Thymus (tissue), 14 donors: ENCODE results near the gene LMX1B. TPM values are rescaled to one million over a fixed set of nuclear protein-coding genes. Genes with fewer than 3 reads are reported as not detected.
A peak's percentile ranks its signal among the peaks of the same experiment; 100 is the strongest.
"Not testable (repeated sequence)": the region's sequence is repeated elsewhere in the genome, so short reads cannot be mapped to it uniquely, and the experiment has no call there.

ENCODE experiments used
- DNase-seq, 9 donors: peaks; one replicate each; pipeline ENCODE4 v3.0.0-alpha.2; 2013; ENCODE audit warnings: low spot score in 9 of 9, low read depth in 6 of 9, missing footprints in 1 of 9
- H3K27ac ChIP-seq, 2 donors: one replicate each; pipeline ENCODE4 v1.5.1; 2013; ENCODE audit warnings: control low read depth in 1 of 2, low read depth in 1 of 2, low read length in 1 of 2, mild to moderate bottlenecking in 1 of 2, moderate library complexity in 1 of 2
- H3K27me3 ChIP-seq, 2 donors: one replicate each; pipeline ENCODE4 v1.5.1; 2013; ENCODE audit warnings: low read length in 1 of 2; ENCODE audit not compliant: control insufficient read depth in 2 of 2, insufficient read depth in 1 of 2
- H3K36me3 ChIP-seq, 2 donors: one replicate each; pipeline ENCODE4 v1.5.1; 2013; ENCODE audit warnings: low read length in 1 of 2, mild to moderate bottlenecking in 1 of 2, moderate library complexity in 1 of 2; ENCODE audit not compliant: control insufficient read depth in 2 of 2, insufficient read depth in 2 of 2
- H3K4me1 ChIP-seq, 2 donors: one replicate each; pipeline ENCODE4 v1.5.1; 2013; ENCODE audit warnings: low read length in 2 of 2; ENCODE audit not compliant: control insufficient read depth in 2 of 2, insufficient read depth in 2 of 2
- H3K4me3 ChIP-seq, 2 donors: one replicate each; pipeline ENCODE4 v1.5.1; 2013; ENCODE audit warnings: low read length in 2 of 2, control low read depth in 1 of 2, mild to moderate bottlenecking in 1 of 2
- H3K9me3 ChIP-seq, 2 donors: one replicate each; pipeline ENCODE4 v1.5.1; 2013; ENCODE audit warnings: low read length in 1 of 2, mild to moderate bottlenecking in 1 of 2; ENCODE audit not compliant: control insufficient read depth in 2 of 2, insufficient read depth in 1 of 2
- WGBS: extraction: QIAGEN DNeasy Blood & Tissue Kit; methylation state at CpG from one replicate; pipeline ENCODE4 v1.1.7; 2013; 5-methylcytosine and 5-hydroxymethylcytosine counted together
- long read RNA-seq, 10 donors: transcript quantifications; one replicate each; lab custom pipeline, GENCODE V29; 2026
- polyA plus RNA-seq: library from polyadenylated mRNA; stranded (reverse); fragments of 200-250 nt; gene quantifications from one replicate; pipeline ENCODE4 v1.2.3, GENCODE V29; 2013
- total RNA-seq: library from RNA; stranded (reverse); fragments of 120-200 nt; gene quantifications from one replicate; pipeline ENCODE4 v1.2.4, GENCODE V29; 2013
- donor health status: healthy.

LMX1B gene
- total RNA-seq (0.05 TPM), polyA plus RNA-seq (0.02 TPM)
- long read RNA-seq, donor 1 = 0 reads
- long read RNA-seq, donor 2 = 0 reads
- long read RNA-seq, donor 3 = 0 reads
- long read RNA-seq, donor 4, partial matches to known transcripts = 0 of 1 reads
- long read RNA-seq, donor 4, other reads (novel, unspliced or antisense) = 0 of 1 reads
- long read RNA-seq, donor 5 = 0 reads
- long read RNA-seq, donor 6 = 0 reads
- long read RNA-seq, donor 7 = 0 reads
- long read RNA-seq, donor 8 = 0 reads
- long read RNA-seq, donor 9 = 0 reads
- long read RNA-seq, donor 10 = 0 reads

DNA sequence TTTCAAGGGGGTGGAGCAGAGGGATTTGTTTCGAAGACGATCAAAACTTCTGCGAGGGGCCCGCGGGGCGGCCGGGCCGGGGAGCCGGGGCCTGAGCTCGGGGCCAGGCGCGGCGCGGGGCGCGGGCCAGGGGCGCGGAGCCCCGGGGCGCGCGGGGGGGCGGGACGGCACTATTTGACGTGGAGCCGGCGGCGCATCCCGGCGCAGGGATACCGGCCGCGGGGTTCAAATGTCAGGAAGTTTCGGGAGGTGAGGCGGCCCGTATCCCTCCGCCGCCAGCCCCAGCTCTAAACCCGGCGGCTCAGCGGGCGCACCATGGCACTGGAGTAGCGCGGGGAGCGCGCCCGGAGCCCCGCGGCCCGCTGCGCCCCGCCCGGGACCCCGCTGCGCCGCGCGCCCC lies at the start of gene LMX1B:
LMX1B (plus strand) TSS at position 278 of the 400 bp plus-strand sequence. CDS start 522 bp downstream, outside the sequence.
- H3K36me3 ChIP-seq = no peaks in the 10 kb centered on the region
- H3K9me3 ChIP-seq = peaks cover 0 to 5% of the 10 kb centered on the region in 2 donors
- H3K4me3 ChIP-seq = peak within 1 kb of the TSS in 1 of 2 donors; percentile 46
- H3K27me3 ChIP-seq = peaks cover 95 to 97% of the 10 kb centered on the region in 2 donors
- DNase-seq = peak in 1 of 9 donors; percentile 38
- H3K4me1 ChIP-seq = peaks cover 7 to 14% of the 10 kb centered on the region in 2 donors
- H3K27ac ChIP-seq = no peak within 1 kb of the TSS
- WGBS = 2% methylated on average over 58 of the region's 58 CpGs

DNA sequence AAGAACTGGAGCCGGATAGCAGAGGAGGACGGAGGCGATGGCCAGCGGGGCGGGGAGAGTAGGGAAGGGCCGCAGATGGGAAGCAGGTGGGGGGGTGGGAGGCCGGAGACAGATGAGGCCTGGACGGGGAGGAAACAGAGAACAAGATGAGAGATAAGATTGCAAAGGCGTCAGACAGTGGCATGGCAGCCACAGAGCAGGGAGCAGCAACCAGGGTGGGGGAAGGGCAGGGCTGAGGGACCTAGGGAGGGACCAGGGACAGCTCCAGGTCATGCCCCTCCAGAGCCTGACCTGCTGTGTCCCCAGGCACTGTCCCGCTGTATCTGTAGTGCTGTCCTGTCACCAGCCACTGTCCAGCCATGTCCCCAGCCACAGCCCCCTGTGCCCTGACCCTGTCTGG lies 49.6 kb upstream of the LMX1B start:
- Histone ChIP-seq H3K27me3 (peaks cover 0 to 51% of the 10 kb centered on the region in 2 donors), H3K4me3 (no peak overlapping the region), H3K27ac (no peak overlapping the region), H3K9me3 (no peaks in the 10 kb centered on the region), H3K36me3 (no peaks in the 10 kb centered on the region), H3K4me1 (no peaks in the 10 kb centered on the region)
- DNase-seq = no peak
- 44% methylated on average over 10 of the region's 10 CpGs for WGBS

DNA sequence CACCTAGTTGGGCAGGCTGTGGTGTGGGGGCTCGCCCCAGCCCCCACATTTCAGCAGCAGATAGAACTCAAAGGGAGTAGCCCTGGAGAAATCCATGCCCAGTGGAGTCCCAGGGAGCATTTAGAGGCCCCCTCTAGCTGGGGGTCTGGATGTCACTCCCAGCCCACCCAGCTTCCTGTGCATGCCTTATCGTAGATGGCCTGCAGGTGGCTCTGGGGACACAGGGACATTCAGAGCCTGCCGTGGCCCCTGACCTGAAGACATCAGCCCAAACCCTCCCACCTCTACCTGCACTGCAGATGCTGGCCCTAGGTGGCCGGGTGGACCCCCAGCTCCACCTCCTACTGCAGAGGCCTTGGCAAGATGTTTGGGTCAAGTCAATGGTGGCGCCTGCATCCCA lies 49.0 kb upstream of the LMX1B start:
- Histone ChIP-seq H3K27me3 (peaks cover 0 to 50% of the 10 kb centered on the region in 2 donors), H3K36me3 (no peaks in the 10 kb centered on the region), H3K4me1 (no peaks in the 10 kb centered on the region), H3K27ac (no peak overlapping the region), H3K9me3 (no peaks in the 10 kb centered on the region), H3K4me3 (no peak overlapping the region)
- 68% methylated on average over 5 of the region's 5 CpGs for WGBS
- no peak for DNase-seq

DNA sequence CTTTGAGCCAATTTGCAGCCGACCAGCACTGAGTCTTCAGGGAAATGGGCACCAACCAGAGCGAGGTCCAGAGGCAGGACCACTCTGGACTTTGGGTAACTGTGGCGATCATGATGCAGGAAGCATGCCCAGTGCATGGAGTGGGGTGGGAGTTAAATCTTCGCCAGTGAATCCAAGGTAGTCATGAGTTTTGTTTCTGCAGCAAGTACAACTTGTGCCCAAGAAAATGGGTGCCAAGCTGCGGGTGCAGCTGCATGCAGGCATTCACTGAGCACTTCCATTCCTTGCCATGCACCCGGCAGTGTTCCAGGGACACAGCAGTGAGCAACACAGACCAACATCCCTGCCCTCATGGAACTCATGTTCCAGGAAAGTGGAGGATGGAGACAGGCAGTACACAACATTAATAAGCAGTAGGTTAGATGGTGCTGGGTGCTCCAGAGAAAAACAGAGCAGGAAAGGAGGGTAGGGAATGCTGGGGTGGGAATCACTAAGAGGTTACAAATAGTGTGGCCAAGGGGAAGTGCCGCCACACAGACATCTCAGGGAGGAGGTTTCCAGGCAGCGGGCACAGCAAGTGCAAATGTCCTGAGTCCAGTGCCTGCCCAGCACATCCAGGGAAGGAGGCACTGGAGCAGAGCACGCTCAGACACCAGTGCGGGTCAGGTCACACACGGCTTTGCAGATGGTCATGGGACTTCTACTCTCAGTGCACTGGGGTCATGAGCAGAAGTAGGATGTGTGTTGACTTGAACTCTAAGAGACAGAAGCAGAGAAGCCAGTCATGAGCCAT lies 48.2 kb upstream of the LMX1B start:
- 96% methylated on average over 11 of the region's 11 CpGs for WGBS
- Histone ChIP-seq H3K4me1 (no peaks in the 10 kb centered on the region), H3K4me3 (no peak overlapping the region), H3K27ac (no peak overlapping the region), H3K9me3 (no peaks in the 10 kb centered on the region), H3K27me3 (peaks cover 0 to 47% of the 10 kb centered on the region in 2 donors), H3K36me3 (no peaks in the 10 kb centered on the region)
- DNase-seq = no peak

DNA sequence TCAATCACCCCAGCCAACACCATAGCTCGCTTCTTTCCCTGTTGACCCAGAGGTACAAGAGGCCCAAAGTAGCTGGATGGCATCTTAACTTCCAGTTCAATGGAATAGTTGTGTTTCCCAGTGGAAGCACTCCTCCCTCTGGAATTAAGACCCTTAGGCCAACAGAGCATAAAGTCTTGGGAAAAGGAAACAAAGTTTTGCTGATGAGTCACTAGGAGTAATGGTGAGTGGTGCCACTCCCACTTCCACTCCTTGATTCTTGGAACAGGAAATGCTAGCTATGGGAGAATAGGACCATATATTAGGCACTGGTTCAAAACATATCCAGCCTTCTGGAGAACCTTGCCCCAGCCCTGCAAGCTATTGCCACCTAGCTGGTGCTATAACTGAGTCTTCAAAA lies 44.7 kb upstream of the LMX1B start:
- WGBS = 98% methylated on average over 1 of the region's 1 CpG
- Histone ChIP-seq H3K27ac (no peak overlapping the region), H3K9me3 (no peaks in the 10 kb centered on the region), H3K4me3 (no peak overlapping the region), H3K27me3 (peaks cover 0 to 21% of the 10 kb centered on the region in 2 donors), H3K36me3 (no peaks in the 10 kb centered on the region), H3K4me1 (no peaks in the 10 kb centered on the region)
- DNase-seq = no peak

DNA sequence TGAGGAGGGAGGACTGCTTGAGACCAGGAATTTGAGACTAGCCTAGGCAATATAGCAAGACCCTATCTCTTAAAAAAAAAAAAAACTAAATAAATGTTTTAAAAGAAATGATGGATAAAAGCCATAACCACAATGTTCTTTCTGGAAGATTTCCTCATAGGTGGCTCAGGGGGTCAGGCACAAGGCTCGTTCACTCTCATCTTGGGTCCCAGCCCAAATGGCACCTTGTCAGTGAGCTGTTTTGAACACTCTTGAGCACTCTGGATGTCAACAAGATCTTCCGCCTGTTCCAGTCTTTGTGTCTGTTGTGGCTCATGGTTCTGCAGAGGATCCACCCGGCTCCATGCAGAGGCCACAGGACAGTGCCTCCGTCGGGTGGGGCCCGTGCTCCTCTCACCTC lies 35.7 kb upstream of the LMX1B start:
- DNase-seq = no peak
- H3K36me3 ChIP-seq = no peaks in the 10 kb centered on the region
- H3K27ac ChIP-seq = no peak overlapping the region
- H3K27me3 ChIP-seq = peaks cover 0 to 22% of the 10 kb centered on the region in 2 donors
- H3K4me3 ChIP-seq = no peak overlapping the region
- no peaks in the 10 kb centered on the region for H3K9me3 ChIP-seq
- H3K4me1 ChIP-seq = peaks cover 0 to 3% of the 10 kb centered on the region in 2 donors
- 83% methylated on average over 6 of the region's 6 CpGs for WGBS

DNA sequence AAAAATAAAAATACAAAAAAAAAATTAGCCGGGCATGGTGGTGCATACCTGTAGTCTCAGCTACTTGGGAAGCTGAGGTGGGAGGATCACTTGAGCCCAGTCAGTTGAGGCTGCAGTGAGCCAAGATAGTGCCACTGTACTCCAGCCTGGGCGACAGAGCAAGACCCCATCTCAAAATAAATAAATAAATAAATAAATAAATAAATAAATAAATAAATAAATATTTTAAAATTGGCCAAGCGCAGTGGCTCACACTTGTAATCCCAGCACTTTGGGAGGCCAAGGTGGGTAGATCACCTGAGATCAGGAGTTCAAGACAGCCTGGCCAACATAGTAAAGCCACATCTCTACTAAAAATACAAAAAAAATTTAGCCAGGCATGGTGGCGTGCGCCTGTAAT lies 33.4 kb upstream of the LMX1B start:
- H3K4me3 ChIP-seq, H3K9me3 ChIP-seq, DNase-seq, H3K4me1 ChIP-seq, H3K27ac ChIP-seq, H3K36me3 ChIP-seq: not testable (repeated sequence)
- WGBS = 98% methylated on average over 5 of the region's 5 CpGs
- H3K27me3 ChIP-seq = peaks cover 0 to 28% of the 10 kb centered on the region in 2 donors

DNA sequence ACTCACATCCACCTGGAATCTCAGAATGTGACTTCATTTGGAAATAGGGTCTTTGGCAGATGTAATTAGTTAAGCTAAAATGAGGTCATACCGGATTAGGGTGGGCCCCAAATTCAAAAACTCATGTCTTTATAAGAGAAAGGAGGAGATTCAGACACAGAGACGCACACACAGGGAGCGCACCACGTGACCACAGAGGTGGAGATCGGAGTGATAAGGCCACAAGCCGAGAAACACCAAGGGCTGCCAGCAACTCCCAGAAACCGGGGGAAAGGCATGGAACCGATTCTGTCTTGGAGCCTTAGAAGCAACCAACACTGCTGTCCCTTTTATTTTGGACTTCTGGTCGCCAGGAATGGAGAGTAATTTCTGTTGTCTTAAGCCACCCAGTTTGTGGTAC lies 31.8 kb upstream of the LMX1B start:
- H3K36me3 ChIP-seq = no peaks in the 10 kb centered on the region
- H3K9me3 ChIP-seq = no peaks in the 10 kb centered on the region
- WGBS = 49% methylated on average over 9 of the region's 9 CpGs
- no peak overlapping the region for H3K27ac ChIP-seq
- H3K27me3 ChIP-seq = peaks cover 0 to 38% of the 10 kb centered on the region in 2 donors
- DNase-seq = peak in 5 of 9 donors; percentile 4 to 31 (median 9)
- H3K4me3 ChIP-seq = no peak overlapping the region
- peaks cover 0 to 3% of the 10 kb centered on the region in 2 donors for H3K4me1 ChIP-seq

DNA sequence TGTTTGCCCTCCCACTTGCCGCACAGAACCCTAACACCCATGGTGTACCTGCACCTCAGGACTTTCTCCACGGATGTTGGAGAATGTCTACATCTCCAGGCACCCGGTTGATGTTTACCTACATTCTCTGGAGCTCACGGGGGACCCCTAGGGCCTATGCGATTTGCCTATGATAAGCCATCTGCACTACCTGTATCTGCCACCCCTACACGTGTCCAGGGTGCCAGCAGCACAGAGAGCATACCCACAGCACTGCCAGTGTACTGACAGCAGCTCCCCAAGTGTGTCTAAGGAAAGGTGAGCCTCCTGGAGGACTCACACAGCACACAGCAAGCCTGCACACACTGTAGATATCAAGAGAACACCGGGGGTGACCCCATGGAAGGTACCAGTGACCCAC lies 31.3 kb upstream of the LMX1B start:
- no peak for DNase-seq
- peaks cover 0 to 3% of the 10 kb centered on the region in 2 donors for H3K4me1 ChIP-seq
- no peak overlapping the region for H3K27ac ChIP-seq
- H3K27me3 ChIP-seq = peaks cover 0 to 42% of the 10 kb centered on the region in 2 donors
- H3K4me3 ChIP-seq = no peak overlapping the region
- H3K9me3 ChIP-seq = no peaks in the 10 kb centered on the region
- H3K36me3 ChIP-seq = no peaks in the 10 kb centered on the region
- 86% methylated on average over 7 of the region's 7 CpGs for WGBS
